Measurements from ENCODE around the gene ZDHHC14. TPM values are rescaled to one million over a fixed set of nuclear protein-coding genes. Genes with fewer than 3 reads are reported as not detected.

The ZDHHC14 gene
- total RNA-seq, 1 experiment from 2014 or later: 1.7 TPM

- peaks cover 12% of the 10 kb centered on the region for H3K9me3 ChIP-seq (ENCODE audit: control insufficient read depth, low read depth, low read length)
- H2BK15ac ChIP-seq (ENCODE audit: low read depth, low read length): no peak overlapping the region
- no peak overlapping the region for H2BK5ac ChIP-seq (ENCODE audit: insufficient read length, low read length)
- H3K36me3 Mint-ChIP-seq (ENCODE audit: insufficient read depth in 1 of 3, low read depth in 3 of 3): peaks cover 22 to 32% (median 31%) of the 10 kb centered on the region in 3 experiments
- H3K18ac ChIP-seq (ENCODE audit: insufficient read length, low read depth, low read length): no peak overlapping the region
- DNase-seq: no peak
- H3K4me1 Mint-ChIP-seq: peaks cover 37 to 47% of the 10 kb centered on the region in 2 experiments
- no peak overlapping the region for H3K14ac ChIP-seq (ENCODE audit: insufficient read depth, low read length)
- no peak overlapping the region for H2AFZ ChIP-seq (ENCODE audit: low read length)
- H3K4me3 Mint-ChIP-seq: no peak overlapping the region; a peak in 2 of 5 replicates
- no peak overlapping the region for H3K4ac ChIP-seq (ENCODE audit: low read depth, low read length)
- WGBS (ENCODE audit: extremely low coverage, insufficient read length, low lambda C conversion rate): no CpG with 5 or more reads among the region's 7 CpGs
- no peaks in the 10 kb centered on the region; the same call in 1 of the 2 replicates for H3K4me1 ChIP-seq (ENCODE audit: insufficient read depth, low read length)
- no peak overlapping the region for H3K9ac ChIP-seq (ENCODE audit: extremely low read depth, insufficient read length, low read length)
- H3K79me1 ChIP-seq (ENCODE audit: insufficient read depth, low read depth, low read length, poor library complexity, severe bottlenecking): no peaks in the 10 kb centered on the region
- H3K23me2 ChIP-seq (ENCODE audit: insufficient read length, low read depth, low read length, poor library complexity, severe bottlenecking): no peaks in the 10 kb centered on the region
- no peak overlapping the region for H3T11ph ChIP-seq (ENCODE audit: low read length)
- TF ChIP-seq CTCF (conservative IDR thresholded peaks at IDR 0.05): no peak
- H2AK5ac ChIP-seq (ENCODE audit: insufficient read length, low read length): no peak overlapping the region
- H3K79me2 ChIP-seq (ENCODE audit: insufficient read depth, low read length): no peaks in the 10 kb centered on the region
- H2BK20ac ChIP-seq (ENCODE audit: low read depth, low read length, poor library complexity, severe bottlenecking): no peak overlapping the region
- H3K27me3 ChIP-seq (ENCODE audit: insufficient read depth, low read length): no peaks in the 10 kb centered on the region
- H3K4me2 ChIP-seq (ENCODE audit: insufficient read depth, insufficient read length, low read length): no peak overlapping the region
- H3K56ac ChIP-seq (ENCODE audit: insufficient read length, low read depth, low read length): no peak overlapping the region
- H4K8ac ChIP-seq (replicated peaks; ENCODE audit: insufficient read length, low read depth, low read length): no peak overlapping the region
- H3K27me3 Mint-ChIP-seq (ENCODE audit: low read depth): peaks cover 15% of the 10 kb centered on the region
- no peak overlapping the region for H4K91ac ChIP-seq (ENCODE audit: insufficient read length, low read depth, low read length)
- no peak overlapping the region for H2BK120ac ChIP-seq (ENCODE audit: low read depth, low read length, poor library complexity, severe bottlenecking)
- no peaks in the 10 kb centered on the region for H4K20me1 ChIP-seq (ENCODE audit: control insufficient read depth, insufficient read depth, insufficient read length)
- H3K27ac ChIP-seq (ENCODE audit: insufficient read length, low read depth, low read length): no peak overlapping the region
- H2BK12ac ChIP-seq (ENCODE audit: insufficient read length, low read depth, low read length): no peak overlapping the region
- H4K5ac ChIP-seq (ENCODE audit: insufficient read length, low read depth, low read length): no peak overlapping the region
- peaks cover 29 to 41% of the 10 kb centered on the region in 2 experiments for H3K9me3 Mint-ChIP-seq
- H3K23ac ChIP-seq (ENCODE audit: insufficient read length, low read depth, low read length): no peak overlapping the region
- H3K27ac Mint-ChIP-seq: peak overlapping the region; percentile 55 to 88 (median 75); a peak in 1 of 7 replicates
These were observed 327.9 kb downstream of the ZDHHC14 start for GRCh38 chr6:157708933-157709332.

All from H9 (cell line).